Lung microvascular endothelial cell (primary cell): ENCODE results near the gene VCL. TPM values are rescaled to one million over a fixed set of nuclear protein-coding genes. Genes with fewer than 3 reads are reported as not detected.
A peak's percentile ranks its signal among the peaks of the same experiment; 100 is the strongest.

Source experiments
- DNase-seq, 2 donors: peaks; one replicate each; pipeline versions ENCODE4 v3.0.0 to v3.0.0-alpha.2; 2010; ENCODE audit warnings: low read depth in 2 of 2
- total RNA-seq: library from RNA; depleted of rRNA; stranded (reverse); fragments of >200 nt; gene quantifications from 2 replicates; pipeline ENCODE4 v1.2.1, GENCODE V29; 2014

Gene VCL
- total RNA-seq, 1 donor from 2014 or later = 41.7 TPM

GRCh38 chr10:74072503-74072902 lies 74.6 kb downstream of the VCL start:
- peak in 1 of 2 donors; percentile 16 for DNase-seq

DNA sequence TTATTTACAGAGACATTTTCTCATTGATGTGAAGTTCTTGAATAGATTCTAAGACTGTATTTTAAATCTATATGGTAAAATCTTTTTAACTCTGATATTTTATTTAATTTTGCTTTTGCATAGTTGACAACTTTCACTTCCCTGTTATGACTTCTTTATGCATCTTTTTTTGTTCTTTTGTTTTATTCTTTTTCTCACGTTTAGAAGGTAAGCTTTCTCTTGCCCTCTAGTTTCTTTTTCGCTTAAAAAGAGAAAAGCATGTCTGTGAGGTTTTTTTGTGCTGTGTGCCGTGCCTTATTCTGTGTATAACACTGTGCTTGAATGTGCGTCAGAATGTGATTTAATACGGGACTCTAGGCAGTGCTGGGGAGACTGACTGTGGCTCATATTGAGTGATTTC lies 78.0 kb downstream of the VCL start:
- no peak for DNase-seq

DNA sequence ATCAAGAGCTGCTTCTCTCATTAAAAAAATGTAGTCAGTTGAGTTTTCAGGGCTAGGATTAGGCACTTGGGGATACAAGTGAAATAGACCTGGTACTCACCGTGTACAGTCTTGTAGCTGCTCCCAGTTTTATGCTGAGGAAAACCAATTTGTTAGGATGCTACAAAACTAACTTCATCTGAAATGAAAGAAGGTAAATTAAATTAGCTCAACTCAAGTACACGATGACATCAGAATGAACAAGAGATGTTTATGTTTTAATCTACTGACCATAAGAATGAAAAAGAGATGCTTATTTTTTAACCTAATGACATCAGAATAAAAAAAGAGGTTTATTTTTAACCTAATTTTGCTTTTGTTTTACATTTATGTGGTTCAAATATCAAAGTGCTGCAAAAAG lies 79.0 kb downstream of the VCL start:
- no peak for DNase-seq

DNA sequence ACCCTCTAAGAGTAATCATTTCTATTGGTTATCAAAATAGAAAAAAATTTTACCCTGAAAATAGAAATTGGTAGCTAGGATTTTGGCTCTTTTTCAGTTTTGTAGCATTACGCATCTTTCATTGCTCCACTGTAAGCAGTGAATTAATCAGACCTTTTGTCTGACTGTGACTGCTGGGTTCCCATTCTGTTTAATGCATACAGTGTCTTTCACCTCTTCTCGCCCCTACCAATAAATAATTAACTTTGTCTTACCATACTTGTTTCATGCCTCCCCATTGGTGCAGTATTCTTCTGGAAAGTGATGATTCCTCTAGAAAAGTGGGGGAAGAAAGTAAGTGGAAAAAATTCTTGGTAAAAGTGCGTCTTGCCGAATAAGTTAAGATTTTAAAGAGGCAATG lies 79.5 kb downstream of the VCL start:
- no peak for DNase-seq

DNA sequence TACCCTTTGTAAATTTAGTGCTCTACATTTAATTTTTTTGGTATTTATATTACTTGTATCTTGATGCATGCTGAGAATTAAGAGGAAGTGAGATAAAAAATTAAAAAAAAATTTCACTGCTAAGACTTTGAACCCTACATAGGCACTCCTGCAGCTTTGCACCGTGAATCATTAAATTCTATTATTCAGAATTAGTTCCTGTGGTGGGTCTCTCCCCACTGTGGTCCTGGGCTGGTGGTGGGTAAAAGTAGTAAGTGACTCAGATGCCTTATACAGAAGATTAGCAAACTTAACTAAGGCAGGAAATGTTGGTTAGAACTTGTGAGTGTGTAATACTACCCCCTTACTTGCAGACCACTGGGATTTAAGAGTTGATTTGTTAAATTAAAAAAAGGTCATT lies 80.1 kb downstream of the VCL start:
- peak in 1 of 2 donors; percentile 65 for DNase-seq

- DNase-seq = no peak
These were observed 81.4 kb downstream of the VCL start for GRCh38 chr10:74079028-74079935.

DNA sequence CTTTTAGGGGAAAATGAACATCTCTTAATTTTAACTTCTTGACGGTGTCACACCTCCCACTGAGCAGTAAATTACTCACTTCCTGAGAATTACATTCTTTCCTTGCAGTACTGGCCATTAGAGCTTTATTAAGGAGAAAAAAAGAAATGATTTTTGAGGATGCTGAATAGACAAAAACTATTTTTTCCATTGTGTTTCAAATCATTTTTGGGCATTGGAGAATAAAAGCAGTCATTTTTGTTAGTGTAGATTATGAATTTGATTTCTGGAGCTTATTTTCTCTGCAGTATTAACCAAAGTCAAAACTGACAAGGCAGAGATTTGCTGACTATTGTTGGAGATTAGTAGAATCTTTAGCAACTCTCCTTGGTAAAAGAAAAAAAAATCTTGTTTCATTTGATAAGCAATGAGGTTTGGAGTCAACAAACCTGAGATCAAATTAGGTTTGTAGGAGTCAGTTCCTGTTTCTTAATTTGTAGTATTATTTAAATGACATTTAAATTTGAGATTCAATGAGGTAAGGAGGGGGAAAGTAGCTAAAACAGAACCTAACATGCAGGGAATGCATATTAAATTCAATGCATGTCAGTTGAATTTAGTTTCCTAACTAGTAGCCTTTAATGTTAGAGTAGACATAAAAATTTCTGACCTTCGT lies 82.1 kb downstream of the VCL start:
- peak in 1 of 2 donors; percentile 57 for DNase-seq

DNA sequence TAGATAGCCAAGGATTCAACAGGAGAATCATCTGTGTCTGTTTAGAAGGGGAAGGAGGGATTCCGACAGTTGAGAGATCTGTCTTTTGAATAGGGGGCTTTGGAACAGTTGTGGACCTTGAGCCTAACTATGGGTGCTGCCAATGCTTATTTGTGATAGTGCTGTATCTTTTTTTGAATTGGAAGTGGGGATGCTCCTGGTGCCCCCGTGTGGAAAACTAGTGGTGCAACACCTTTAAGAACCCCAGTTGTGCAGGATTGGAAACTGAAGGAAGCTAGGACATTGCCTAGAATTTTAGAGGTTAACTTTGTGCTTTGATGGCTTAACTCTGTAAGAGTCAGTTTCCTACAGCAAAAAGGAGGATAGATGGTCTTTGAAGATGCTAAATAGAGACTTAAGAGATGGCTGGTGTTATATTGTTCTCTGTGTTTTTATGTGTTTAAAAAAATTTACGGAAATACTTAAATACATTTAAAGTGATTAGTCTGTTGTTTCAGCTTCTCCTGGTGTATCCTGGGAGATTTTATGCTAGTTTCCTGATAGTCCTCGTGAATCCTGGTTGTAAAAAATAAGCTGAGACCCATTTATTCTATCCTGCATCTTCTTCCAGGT lies 83.4 kb downstream of the VCL start:
- peak; percentile 71 to 78 for DNase-seq

- peak in 1 of 2 donors; percentile 84 for DNase-seq
These were observed 84.2 kb downstream of the VCL start for GRCh38 chr10:74081941-74082718.

DNA sequence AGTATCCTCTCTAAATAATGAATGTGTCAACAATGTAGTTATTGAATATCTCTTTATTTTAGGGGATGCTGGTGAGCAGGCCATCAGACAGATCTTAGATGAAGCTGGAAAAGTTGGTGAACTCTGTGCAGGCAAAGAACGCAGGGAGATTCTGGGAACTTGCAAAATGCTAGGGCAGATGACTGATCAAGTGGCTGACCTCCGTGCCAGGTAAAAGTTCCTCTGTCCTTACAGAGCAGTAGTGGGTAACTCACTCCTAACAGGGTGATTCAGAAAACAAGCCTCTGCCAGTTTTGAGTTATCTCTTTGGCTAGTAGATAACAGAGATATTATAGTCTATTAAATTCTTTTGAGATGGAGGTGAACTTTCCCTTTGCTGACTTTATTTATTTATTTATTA lies 85.4 kb downstream of the VCL start:
- no peak for DNase-seq

- no peak for DNase-seq
These were observed 87.0 kb downstream of the VCL start for GRCh38 chr10:74084955-74085354.

DNA sequence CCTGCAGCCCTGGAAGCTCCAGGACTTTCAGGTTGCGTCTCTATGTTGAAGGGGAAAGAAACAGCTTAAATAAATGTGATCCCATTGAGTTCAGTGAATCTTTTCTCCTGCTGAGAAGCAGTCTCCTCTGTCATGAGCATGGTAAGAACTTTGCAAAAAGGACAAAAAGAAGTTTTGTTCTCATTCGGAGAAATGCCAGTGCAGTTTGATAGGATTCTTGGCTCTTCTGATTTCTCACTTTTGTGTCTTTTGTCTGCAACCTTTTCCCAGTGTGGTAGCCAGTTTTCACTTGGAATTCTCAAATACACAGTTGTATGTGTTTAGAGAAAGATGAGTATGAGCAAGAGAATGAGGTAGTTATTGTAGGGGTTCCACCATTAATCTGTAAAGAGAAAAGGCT lies 88.4 kb downstream of the VCL start:
- DNase-seq = no peak

DNA sequence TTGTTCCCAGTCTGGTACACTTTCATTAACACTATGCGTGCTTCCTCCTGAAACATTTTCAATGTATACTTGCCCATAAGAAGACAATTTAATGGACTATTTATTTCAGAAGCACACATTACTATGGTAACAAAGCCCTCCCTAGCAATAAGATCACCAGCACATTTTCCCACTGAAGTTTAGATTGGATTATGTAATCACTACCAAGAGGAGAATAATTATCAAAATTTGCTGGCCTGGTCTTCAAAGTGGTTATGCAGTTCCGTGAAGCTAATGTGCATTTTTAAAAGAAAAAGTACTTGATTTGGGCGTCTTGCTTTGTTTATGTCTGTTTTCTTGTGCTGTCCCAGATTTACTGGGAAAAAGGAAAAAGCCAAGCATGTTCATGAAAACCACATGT lies 90.8 kb downstream of the VCL start:
- no peak for DNase-seq

- no peak for DNase-seq
These were observed 94.5 kb downstream of the VCL start for GRCh38 chr10:74092372-74092771.

DNA sequence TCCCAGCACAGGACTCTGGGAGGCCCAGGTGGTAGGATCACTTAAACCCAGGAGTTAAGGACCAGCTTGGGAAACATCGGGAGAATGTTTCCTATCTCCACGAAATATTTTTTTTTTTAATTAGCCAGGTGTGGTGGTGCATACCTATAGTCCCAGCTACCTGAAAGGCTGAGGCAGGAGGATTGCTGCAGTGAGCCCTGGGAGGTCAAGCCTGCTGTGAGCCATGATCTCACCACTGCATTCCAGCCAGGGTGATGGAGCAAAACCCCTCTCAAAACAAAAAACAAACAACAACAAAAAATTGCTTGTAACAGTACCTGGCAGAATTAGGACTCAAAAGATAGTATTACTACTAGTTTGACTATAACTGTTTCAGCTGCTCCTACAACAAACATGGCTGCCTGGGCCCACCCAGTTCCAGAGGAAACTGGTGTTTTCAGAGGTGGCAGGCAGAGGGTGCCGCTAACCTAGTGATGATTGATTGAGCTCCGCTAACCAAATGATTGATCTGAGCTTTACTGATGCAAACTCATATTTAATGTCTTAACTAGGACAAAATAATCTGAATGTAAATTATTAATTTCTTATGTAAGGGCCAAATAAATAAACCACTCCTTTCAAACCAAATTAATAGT lies 95.7 kb downstream of the VCL start:
- no peak for DNase-seq

- no peak for DNase-seq
These were observed 96.3 kb downstream of the VCL start for GRCh38 chr10:74094231-74094630.

- DNase-seq = no peak
These were observed 98.9 kb downstream of the VCL start for GRCh38 chr10:74096777-74097176.

DNA sequence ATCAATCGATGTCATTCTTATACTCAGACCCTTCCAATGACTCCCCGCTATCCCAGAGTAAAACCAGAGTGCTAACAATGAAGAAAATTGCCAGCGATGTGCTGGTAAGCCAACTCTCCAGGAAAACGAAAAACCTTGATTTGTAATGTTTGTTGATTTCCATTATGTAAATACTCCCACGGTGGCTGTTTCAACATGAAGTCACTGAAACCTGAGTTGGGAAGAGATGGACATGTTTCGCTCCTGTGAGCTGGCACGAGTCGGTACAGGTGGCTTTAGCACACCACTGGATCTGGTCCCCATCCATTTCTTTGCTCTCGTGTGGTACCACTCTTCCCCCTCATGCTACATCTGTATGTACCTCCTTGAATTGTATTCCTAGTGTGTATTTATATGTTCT lies 99.9 kb downstream of the VCL start:
- DNase-seq = no peak

DNA sequence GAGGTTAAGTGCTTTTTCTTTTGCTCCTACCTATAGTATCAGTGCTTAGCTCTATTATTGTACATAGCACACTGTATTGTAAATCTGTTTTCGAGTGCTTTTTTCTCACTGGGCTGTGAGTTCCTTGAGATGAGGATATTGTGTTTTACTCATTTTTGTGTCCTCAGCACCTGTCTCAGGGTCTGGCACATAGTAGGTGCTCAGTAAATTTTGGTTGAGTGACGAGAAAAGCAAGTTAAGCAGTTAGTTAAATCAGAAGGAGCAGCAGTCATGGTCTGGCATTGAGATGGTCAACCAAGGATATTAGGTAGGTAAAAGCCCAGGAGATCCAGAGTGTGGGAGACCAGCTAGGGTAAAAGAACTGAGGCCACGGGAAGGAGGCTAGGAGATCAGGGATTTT lies 101.5 kb downstream of the VCL start:
- no peak for DNase-seq

- no peak for DNase-seq
These were observed 101.9 kb downstream of the VCL start for GRCh38 chr10:74099836-74100235.

DNA sequence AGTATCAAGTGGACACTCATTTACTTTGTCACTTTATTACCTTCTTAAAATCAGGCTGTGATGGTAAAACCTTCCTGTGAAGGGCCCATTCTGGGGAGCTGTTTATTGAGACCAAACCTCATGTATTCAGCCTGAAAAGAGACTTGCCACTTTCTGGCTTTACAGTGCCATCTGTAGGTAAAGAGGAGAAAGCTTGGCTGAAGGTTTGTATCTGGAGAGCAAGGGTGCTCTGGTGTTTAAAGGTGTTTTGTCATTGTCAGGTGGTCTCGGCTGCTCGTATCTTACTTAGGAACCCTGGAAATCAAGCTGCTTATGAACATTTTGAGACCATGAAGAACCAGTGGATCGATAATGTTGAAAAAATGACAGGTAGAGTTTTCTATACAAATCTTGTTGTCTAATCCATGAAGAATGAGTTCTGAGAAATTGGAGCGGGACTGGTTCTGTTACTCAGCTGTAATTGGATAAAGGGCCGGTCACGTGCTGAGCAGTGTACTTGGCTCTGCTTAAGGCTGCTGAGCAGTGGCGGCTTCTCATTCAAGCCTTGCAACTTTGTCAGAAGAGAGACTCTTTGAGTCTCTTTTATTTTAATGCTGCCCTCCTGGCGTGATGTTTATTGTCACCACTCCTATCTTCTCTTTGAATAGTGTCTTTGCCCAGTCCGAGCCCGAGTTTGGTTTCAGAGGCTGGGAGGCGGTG lies 105.8 kb downstream of the VCL start:
- peak; percentile 43 to 58 for DNase-seq
